Uterus (tissue), 4 donors: ENCODE results near the gene MACIR. TPM values are rescaled to one million over a fixed set of nuclear protein-coding genes. Genes with fewer than 3 reads are reported as not detected.
"Not testable (repeated sequence)": the region's sequence is repeated elsewhere in the genome, so short reads cannot be mapped to it uniquely, and the experiment has no call there.

ENCODE experiments used
- DNase-seq, 2 donors: peaks; one replicate each; pipeline ENCODE4 v3.0.0-alpha.2; 2019 to 2020
- H3K27ac ChIP-seq, 2 donors: fragments of 200-600 bp; sonication (generic); 1 replicate in 1 of 2; 2 replicates in 1 of 2; pipeline ENCODE4 v1.5.1; 2016 to 2018
- H3K27me3 ChIP-seq, 2 donors: fragments of 200-600 bp; sonication (generic); one replicate each; pipeline ENCODE4 v1.5.1; 2018 to 2019; ENCODE audit warnings: control low read depth in 1 of 2
- H3K36me3 ChIP-seq, 2 donors: fragments of 200-600 bp; sonication (generic); one replicate each; pipeline ENCODE4 v1.5.1; 2019; ENCODE audit warnings: control low read depth in 1 of 2
- H3K4me1 ChIP-seq, 2 donors: fragments of 200-600 bp; sonication (generic); one replicate each; pipeline ENCODE4 v1.5.1; 2018 to 2019; ENCODE audit warnings: control low read depth in 1 of 2
- H3K4me3 ChIP-seq, 2 donors: fragments of 200-600 bp; sonication (generic); 1 replicate in 1 of 2; 2 replicates in 1 of 2; pipeline ENCODE4 v1.5.1; 2018 to 2019; ENCODE audit warnings: mild to moderate bottlenecking in 1 of 2
- H3K9me3 ChIP-seq, 2 donors: fragments of 200-600 bp; sonication (generic); one replicate each; pipeline ENCODE4 v1.5.1; 2019; ENCODE audit warnings: control low read depth in 1 of 2
- CTCF ChIP-seq, 4 experiments: fragments of 200-600 bp in 2 of 4; fragments of 450-650 bp in 2 of 4; sonication (generic) in 2 of 4; IDR thresholded peaks; one replicate each; pipeline ENCODE4 v1.5.1; 2016 to 2019; ENCODE audit warnings: antibody characterized with exemption in 4 of 4, mild to moderate bottlenecking in 2 of 4, moderate library complexity in 1 of 4
- POLR2A ChIP-seq, 2 donors: fragments of 450-650 bp; IDR thresholded peaks; one replicate each; pipeline ENCODE4 v1.6.1; 2016; ENCODE audit warnings: antibody characterized with exemption in 2 of 2, mild to moderate bottlenecking in 1 of 2, moderate library complexity in 1 of 2
- intact Hi-C: fragments of 100-400 bp; cut with DNase I; formaldehyde crosslinking; loops from one replicate; pipeline ENCODE4 v1.15.1; 2023; ENCODE audit warnings: low total_unique reads
- total RNA-seq, 4 donors: library from RNA; depleted of rRNA in 3 of 4; stranded (reverse); fragments of >200 nt in 3 of 4; gene quantifications; one replicate each; pipeline versions ENCODE4 v1.1.0 to v1.2.4, GENCODE V29; 2014 to 2023
- donor health status: DM: yes; HTN: yes; CAD: no.

Gene MACIR
- total RNA-seq, 4 donors from 2014 or later: 0.51 to 14.9 (median 6.5) TPM

DNA sequence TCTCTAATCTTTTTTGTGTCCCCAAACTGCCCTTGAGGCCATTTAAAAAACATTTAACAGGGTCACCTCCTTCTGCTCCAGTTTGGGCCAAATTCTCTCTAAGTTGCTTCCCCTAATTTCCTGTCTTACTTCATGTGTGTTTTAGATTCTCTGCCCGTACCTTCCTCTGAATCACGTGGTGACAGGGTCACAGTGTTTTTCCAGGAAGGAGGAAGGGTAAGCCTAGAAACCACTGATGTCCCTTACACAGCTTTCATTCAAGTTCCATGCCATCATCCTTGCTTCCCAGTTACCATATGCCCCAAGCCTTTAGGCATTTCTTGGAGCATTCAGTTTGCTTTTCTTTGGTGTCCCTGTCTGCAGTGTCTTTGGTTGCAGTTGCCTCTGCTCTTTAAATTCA, 42.4 kb upstream of the MACIR start:
- Histone ChIP-seq H3K4me1 (no peaks in the 10 kb centered on the region), H3K27ac (no peak overlapping the region), H3K4me3 (no peak overlapping the region), H3K9me3 (no peaks in the 10 kb centered on the region), H3K27me3 (no peaks in the 10 kb centered on the region), H3K36me3 (no peaks in the 10 kb centered on the region)
- intact Hi-C loops: no loop called here
- TF ChIP-seq CTCF (IDR thresholded peaks at IDR 0.05): no peak
- TF ChIP-seq POLR2A (IDR thresholded peaks at IDR 0.05): no peak
- no peak for DNase-seq

DNA sequence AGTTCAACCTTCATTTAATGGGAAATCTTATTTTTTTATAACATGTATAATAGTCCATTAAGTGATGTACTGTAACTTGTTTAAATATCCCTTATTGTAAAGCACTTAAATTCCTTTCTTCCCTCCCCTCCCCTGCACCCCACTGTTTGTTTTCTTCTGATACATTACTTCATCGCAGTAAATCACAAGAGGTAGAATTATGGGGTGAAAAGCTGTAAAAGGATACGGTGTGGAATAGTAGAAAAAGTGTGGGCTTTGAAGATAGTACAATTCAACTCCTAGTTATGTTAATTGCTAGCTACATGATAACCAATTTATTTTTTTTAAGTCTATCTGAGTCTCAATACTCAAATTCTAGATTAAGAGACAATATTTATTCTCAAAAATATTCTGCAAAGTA, 41.9 kb upstream of the MACIR start:
- Histone ChIP-seq H3K27ac (no peak overlapping the region), H3K4me3 (no peak overlapping the region), H3K9me3 (no peaks in the 10 kb centered on the region), H3K36me3 (no peaks in the 10 kb centered on the region), H3K27me3 (no peaks in the 10 kb centered on the region), H3K4me1 (no peaks in the 10 kb centered on the region)
- intact Hi-C loops: no loop called here
- DNase-seq: no peak
- TF ChIP-seq CTCF (IDR thresholded peaks at IDR 0.05): no peak
- no peak for TF ChIP-seq POLR2A (IDR thresholded peaks at IDR 0.05)

DNA sequence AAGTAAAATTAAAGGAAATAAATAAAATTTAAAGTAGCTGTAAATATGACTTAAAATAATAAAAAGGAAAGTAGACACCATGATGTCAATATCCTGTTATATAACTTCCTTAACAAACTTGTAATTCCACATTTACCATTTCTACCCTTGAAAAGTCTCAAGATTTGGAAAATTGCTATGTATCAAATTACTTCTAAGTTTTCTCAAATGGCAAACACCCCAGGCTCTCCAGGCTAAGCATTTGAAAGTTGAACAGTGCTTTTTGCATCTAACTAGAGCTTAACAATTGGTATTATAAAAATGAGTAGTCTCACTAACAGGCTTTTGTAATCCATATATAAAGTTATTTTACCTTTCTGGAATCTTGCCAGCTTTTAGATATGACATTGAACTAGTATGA, 41.5 kb upstream of the MACIR start:
- no peaks in the 10 kb centered on the region for H3K36me3 ChIP-seq
- no peak overlapping the region for H3K27ac ChIP-seq
- DNase-seq: no peak
- intact Hi-C loops: no loop called here
- TF ChIP-seq POLR2A (IDR thresholded peaks at IDR 0.05) (no peak), CTCF (IDR thresholded peaks at IDR 0.05) (no peak)
- H3K4me1 ChIP-seq: no peaks in the 10 kb centered on the region
- no peaks in the 10 kb centered on the region for H3K9me3 ChIP-seq
- H3K4me3 ChIP-seq: no peak overlapping the region
- no peaks in the 10 kb centered on the region for H3K27me3 ChIP-seq

DNA sequence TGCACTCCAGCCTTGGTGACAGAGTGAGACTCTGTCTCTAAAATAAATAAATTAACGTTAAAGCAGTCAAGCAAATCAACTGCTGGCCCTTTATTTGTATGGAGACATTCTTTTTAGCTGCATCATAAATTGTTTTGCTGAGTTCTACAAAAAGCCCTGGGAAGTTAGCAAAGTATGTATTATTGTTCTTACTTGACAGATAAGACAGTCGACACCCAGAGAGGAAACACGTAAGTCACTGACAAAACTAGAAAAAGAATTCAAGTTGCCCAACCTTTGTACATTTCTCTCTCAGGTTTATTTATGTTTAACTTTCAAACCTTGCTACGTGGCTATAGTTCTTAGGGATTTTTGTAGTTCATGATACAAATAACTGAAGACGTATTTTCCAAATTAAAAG, 40.4 kb upstream of the MACIR start:
- no peaks in the 10 kb centered on the region for H3K36me3 ChIP-seq
- no peak overlapping the region for H3K27ac ChIP-seq
- TF ChIP-seq POLR2A (IDR thresholded peaks at IDR 0.05): no peak
- no peak for TF ChIP-seq CTCF (IDR thresholded peaks at IDR 0.05)
- no peak for DNase-seq
- intact Hi-C loops: no loop called here
- H3K27me3 ChIP-seq: no peaks in the 10 kb centered on the region
- no peak overlapping the region for H3K4me3 ChIP-seq
- H3K4me1 ChIP-seq: no peaks in the 10 kb centered on the region
- no peaks in the 10 kb centered on the region for H3K9me3 ChIP-seq

DNA sequence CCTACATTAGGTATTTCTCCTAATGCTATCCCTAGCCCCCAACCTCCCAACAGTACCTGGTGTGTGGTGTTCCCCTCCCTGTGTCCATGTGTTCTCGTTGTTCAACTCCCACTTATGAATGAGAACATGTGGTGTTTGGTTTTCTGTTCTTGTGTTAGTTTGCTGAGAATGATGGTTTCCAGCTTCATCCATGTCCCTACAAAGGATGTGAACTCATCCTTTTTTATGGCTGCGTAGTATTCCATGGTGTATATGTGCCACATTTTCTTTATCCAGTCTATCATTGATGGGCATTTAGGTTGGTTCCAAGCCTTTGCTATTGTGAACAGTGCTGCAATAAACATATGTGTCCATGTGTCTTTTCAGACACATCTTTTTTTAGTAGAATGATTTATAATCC, 39.5 kb upstream of the MACIR start:
- H3K27ac ChIP-seq, H3K4me3 ChIP-seq, H3K27me3 ChIP-seq, H3K9me3 ChIP-seq, intact Hi-C loops, H3K4me1 ChIP-seq, H3K36me3 ChIP-seq, DNase-seq: not testable (repeated sequence)
